Endothelial cell of umbilical vein (primary cell): ENCODE measurements around the gene MORN5. TPM values are rescaled to one million over a fixed set of nuclear protein-coding genes. Genes with fewer than 3 reads are reported as not detected.

Experiments used
- BruUV-seq: library from RNA; stranded (reverse); fragments of 400-500 nt; replicated peaks from 2 replicates; lab custom pipeline; 2021; lab: Mats Ljungman, UMichigan
- CTCF ChIA-PET: fragments of 300-600, 350-600 bp; sonication (Branson Sonifier 250); formaldehyde crosslinking; loops from one replicate; lab custom pipeline; 2021; ENCODE audit warnings: antibody characterized with exemption, inconsistent platforms; lab: Charles Lee
- POLR2A ChIA-PET: fragments of 300-600, 350-600 bp; sonication (Branson Sonifier 250); formaldehyde crosslinking; loops from one replicate; lab custom pipeline; 2021; ENCODE audit warnings: antibody characterized with exemption, inconsistent platforms; lab: Charles Lee
- DNase-seq: peaks from one replicate; pipeline ENCODE4 v3.0.0-alpha.2; 2011; ENCODE audit warnings: low read depth, low spot score
- FAIRE-seq: peaks from 2 replicates; lab custom pipeline; 2011; peaks lifted over from hg19 to GRCh38; lab: Jason Lieb, UNC
- H2AFZ ChIP-seq: 2 replicates; pipeline ENCODE4 v1.6.0; 2012; ENCODE audit warnings: low read depth, low read length, control low read depth, inconsistent platforms
- H3K27ac ChIP-seq: 2 replicates; pipeline ENCODE4 v1.5.1; 2011; ENCODE audit warnings: low read depth, mild to moderate bottlenecking, control low read depth, low read length, moderate library complexity; ENCODE audit not compliant: insufficient read depth
- H3K27me3 ChIP-seq, 2 experiments: 2 replicates each; pipeline versions ENCODE4 v1.6.0 to v1.6.1; 2011; ENCODE audit warnings: low read length in 2 of 2, mixed read lengths in 1 of 2; ENCODE audit not compliant: control insufficient read depth in 2 of 2, insufficient read depth in 2 of 2
- H3K36me3 ChIP-seq, 2 experiments: 2 replicates in 1 of 2; 3 replicates in 1 of 2; pipeline ENCODE4 v1.5.1; 2011; ENCODE audit warnings: low read length in 2 of 2, mild to moderate bottlenecking in 1 of 2, moderate library complexity in 1 of 2; ENCODE audit not compliant: control insufficient read depth in 2 of 2, insufficient read depth in 2 of 2; ENCODE audit errors: extremely low read depth in 1 of 2
- H3K4me1 ChIP-seq: 3 replicates; pipeline ENCODE4 v1.5.1; 2011; ENCODE audit warnings: mild to moderate bottlenecking, low read length; ENCODE audit not compliant: control insufficient read depth, insufficient read depth; ENCODE audit errors: extremely low read depth
- H3K4me2 ChIP-seq: 2 replicates; pipeline ENCODE4 v1.6.1; 2011; ENCODE audit warnings: low read length, control low read depth, mixed read lengths; ENCODE audit not compliant: insufficient read depth
- H3K4me3 ChIP-seq, 3 experiments: fragments of 200-600 bp in 1 of 3; sonication (generic), shearing (Covaris generic) in 1 of 3; replicated peaks in 1 of 3; 2 replicates each; pipeline ENCODE4 v1.5.1; 2011 to 2016; ENCODE audit warnings: control low read depth in 3 of 3, low read length in 3 of 3, mild to moderate bottlenecking in 2 of 3, inconsistent platforms in 1 of 3, low read depth in 1 of 3, moderate library complexity in 1 of 3; ENCODE audit not compliant: insufficient read depth in 1 of 3
- H3K79me2 ChIP-seq: 2 replicates; pipeline ENCODE4 v1.6.0; 2012; ENCODE audit warnings: low read length, inconsistent platforms; ENCODE audit not compliant: control insufficient read depth, insufficient read depth
- H3K9ac ChIP-seq: replicated peaks from 2 replicates; pipeline ENCODE3; 2011; ENCODE audit warnings: low read length, control low read depth; ENCODE audit not compliant: insufficient read depth; ENCODE audit errors: extremely low read depth
- H3K9me1 ChIP-seq: replicated peaks from 3 replicates; pipeline ENCODE4 v1.6.0; 2011; ENCODE audit warnings: mild to moderate bottlenecking, low read length; ENCODE audit not compliant: control insufficient read depth, insufficient read depth; ENCODE audit errors: extremely low read depth
- H3K9me3 ChIP-seq: replicated peaks from 2 replicates; pipeline ENCODE4 v1.5.1; 2012; ENCODE audit warnings: low read length, inconsistent platforms; ENCODE audit not compliant: control insufficient read depth, insufficient read depth
- H4K20me1 ChIP-seq: replicated peaks from 2 replicates; pipeline ENCODE3; 2011; ENCODE audit warnings: mild to moderate bottlenecking, low read length; ENCODE audit not compliant: control insufficient read depth, insufficient read depth; ENCODE audit errors: extremely low read depth
- EZH2 ChIP-seq: IDR thresholded peaks from 2 replicates; pipeline ENCODE4 v1.6.1; 2012; ENCODE audit warnings: borderline replicate concordance, low read depth, mild to moderate bottlenecking, moderate library complexity, low read length, inconsistent platforms; ENCODE audit not compliant: severe bottlenecking
- FOS ChIP-seq: IDR thresholded peaks from 2 replicates; pipeline ENCODE4 v1.6.1; 2011; ENCODE audit warnings: mild to moderate bottlenecking, low read length, moderate library complexity, borderline replicate concordance; ENCODE audit not compliant: insufficient read depth
- GATA2 ChIP-seq: IDR thresholded peaks from 2 replicates; pipeline ENCODE4 v1.7.0; 2011; ENCODE audit warnings: low read depth, mild to moderate bottlenecking, moderate library complexity, mixed read lengths, low read length; ENCODE audit not compliant: insufficient read length, insufficient read depth
- JUN ChIP-seq: IDR thresholded peaks from 2 replicates; pipeline ENCODE4 v1.6.1; 2011; ENCODE audit warnings: borderline replicate concordance, low read depth; ENCODE audit not compliant: insufficient read length, insufficient read depth
- MYC ChIP-seq: IDR thresholded peaks from one replicate; pipeline ENCODE4 v1.6.1; 2011; ENCODE audit warnings: mild to moderate bottlenecking, low read depth, low read length
- POLR2A ChIP-seq: IDR thresholded peaks from 2 replicates; pipeline ENCODE4 v1.6.1; 2012; ENCODE audit warnings: low read depth, mild to moderate bottlenecking, control low read depth, low read length
- POLR2AphosphoS5 ChIP-seq: IDR thresholded peaks from 2 replicates; pipeline ENCODE4 v1.6.1; 2012; ENCODE audit warnings: low read depth, mild to moderate bottlenecking, control low read depth, low read length, moderate library complexity; ENCODE audit not compliant: insufficient read depth
- dilution Hi-C: fragments of 300-500 bp; cut with MboI; formaldehyde crosslinking; loops from one replicate; pipeline ENCODE4 v1.15.0; 2019; ENCODE audit warnings: low sequenced_read_pairs; ENCODE audit not compliant: extremely low pct_ligation_motif_present
- intact Hi-C: fragments of 100-400 bp; cut with micrococcal nuclease; formaldehyde crosslinking; loops from one replicate; pipeline ENCODE4 v1.10.0; 2022
- polyA plus RNA-seq, 4 experiments: library from polyadenylated mRNA; depleted of rRNA in 3 of 4; stranded (reverse) in 3 of 4; unstranded in 1 of 4; fragments of >200 nt; gene quantifications; 2 replicates each; pipeline versions ENCODE4 v1.2.1 to v1.2.3, GENCODE V29; 2011 to 2012; ENCODE audit warnings: missing spikeins in 1 of 4
- total RNA-seq: library from RNA; stranded (reverse); gene quantifications from 2 replicates; pipeline ENCODE4 v1.2.3, GENCODE V29; 2021
- TF ChIP-seq, protein P1 (sequence below), 2 donors: IDR thresholded peaks; 1 replicate in 1 of 2; 2 replicates in 1 of 2; pipeline ENCODE4 v1.5.1; 2011; ENCODE audit warnings: low read length in 2 of 2, mild to moderate bottlenecking in 2 of 2, moderate library complexity in 2 of 2, control low read depth in 1 of 2, inconsistent platforms in 1 of 2, low read depth in 1 of 2; ENCODE audit not compliant: insufficient read depth in 1 of 2; ENCODE audit errors: extremely low read depth in 1 of 2
- TF ChIP-seq, protein P2 (sequence below): IDR thresholded peaks from 2 replicates; pipeline ENCODE4 v1.6.1; 2011; ENCODE audit not compliant: insufficient read depth, insufficient read length

The MORN5 gene
- total and polyA plus RNA-seq, 2 donors (not counting 3 experiments of a cell fraction or from before 2014, with no cell fraction given), result not detected

DNA sequence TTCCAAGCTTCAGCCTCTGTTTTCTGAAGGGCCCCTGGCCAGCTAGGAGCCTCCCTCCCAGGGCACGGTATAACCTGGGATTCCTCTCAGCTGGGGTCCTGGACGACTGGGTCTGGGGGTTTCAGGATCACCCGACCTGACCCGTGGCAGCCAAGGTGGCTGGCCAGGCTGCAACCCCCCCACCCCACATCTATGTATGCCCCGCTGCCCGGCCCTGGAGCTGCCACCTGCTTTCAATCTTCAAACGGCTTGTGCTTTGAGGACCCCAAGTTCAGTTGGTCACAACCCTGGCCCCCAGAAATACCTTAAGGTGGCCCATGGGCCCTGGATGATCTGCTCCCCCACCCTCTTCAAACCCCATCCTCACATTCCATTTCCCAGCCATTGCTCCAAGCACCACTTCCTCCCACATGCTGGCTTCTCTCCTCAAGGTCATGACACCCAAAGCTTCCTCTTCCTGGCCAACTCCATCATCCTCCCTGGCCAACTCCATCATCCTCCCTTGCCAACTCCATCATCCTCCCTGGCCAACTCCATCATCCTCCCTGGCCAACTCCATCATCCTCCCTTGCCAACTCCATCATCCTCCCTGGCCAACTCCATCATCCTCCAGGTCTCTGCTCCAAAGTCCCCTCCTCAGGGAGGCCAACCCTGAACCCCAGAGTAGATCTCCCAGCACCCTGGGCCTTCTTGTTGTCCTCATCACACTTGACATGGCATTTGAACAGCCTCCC lies 49.4 kb upstream of the MORN5 start:
- no peak overlapping the region for H3K4me2 ChIP-seq
- no peak for DNase-seq
- H2AFZ ChIP-seq, result no peak overlapping the region
- no peak for FAIRE-seq
- intact Hi-C loops (no loop called here), dilution Hi-C loops (loop anchor here (25.0 kb wide), 1 partner anchor 252 kb away; the partner anchor contains the start of gene PTGS1)
- ChIA-PET CTCF (interaction anchor here (1.3 to 4.7 kb wide), 2 partner anchors 12 to 15 kb away, joined by 3 to 53 read pairs; no protein-coding TSS in a partner anchor), POLR2A (no interaction called here)
- H3K27ac ChIP-seq, result no peak overlapping the region
- no peaks in the 10 kb centered on the region for H3K36me3 ChIP-seq
- H3K79me2 ChIP-seq, result no peaks in the 10 kb centered on the region
- H3K27me3 ChIP-seq, result peaks cover 0 to 2% of the 10 kb centered on the region in 2 experiments
- no peaks in the 10 kb centered on the region for H3K9me1 ChIP-seq
- no peaks in the 10 kb centered on the region for H3K4me1 ChIP-seq
- no peaks in the 10 kb centered on the region for H4K20me1 ChIP-seq
- no peaks in the 10 kb centered on the region for H3K9me3 ChIP-seq
- H3K4me3 ChIP-seq, result no peak overlapping the region
- no peak overlapping the region for H3K9ac ChIP-seq
- no peak for TF ChIP-seq POLR2AphosphoS5
- TF ChIP-seq JUN, result no peak
- TF ChIP-seq, protein P1, sequence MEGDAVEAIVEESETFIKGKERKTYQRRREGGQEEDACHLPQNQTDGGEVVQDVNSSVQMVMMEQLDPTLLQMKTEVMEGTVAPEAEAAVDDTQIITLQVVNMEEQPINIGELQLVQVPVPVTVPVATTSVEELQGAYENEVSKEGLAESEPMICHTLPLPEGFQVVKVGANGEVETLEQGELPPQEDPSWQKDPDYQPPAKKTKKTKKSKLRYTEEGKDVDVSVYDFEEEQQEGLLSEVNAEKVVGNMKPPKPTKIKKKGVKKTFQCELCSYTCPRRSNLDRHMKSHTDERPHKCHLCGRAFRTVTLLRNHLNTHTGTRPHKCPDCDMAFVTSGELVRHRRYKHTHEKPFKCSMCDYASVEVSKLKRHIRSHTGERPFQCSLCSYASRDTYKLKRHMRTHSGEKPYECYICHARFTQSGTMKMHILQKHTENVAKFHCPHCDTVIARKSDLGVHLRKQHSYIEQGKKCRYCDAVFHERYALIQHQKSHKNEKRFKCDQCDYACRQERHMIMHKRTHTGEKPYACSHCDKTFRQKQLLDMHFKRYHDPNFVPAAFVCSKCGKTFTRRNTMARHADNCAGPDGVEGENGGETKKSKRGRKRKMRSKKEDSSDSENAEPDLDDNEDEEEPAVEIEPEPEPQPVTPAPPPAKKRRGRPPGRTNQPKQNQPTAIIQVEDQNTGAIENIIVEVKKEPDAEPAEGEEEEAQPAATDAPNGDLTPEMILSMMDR (IDR thresholded peaks at IDR 0.05; ENCODE audit: extremely low read depth in 1 of 2, insufficient read depth in 1 of 2, low read depth in 1 of 2, low read length in 2 of 2), result no peak
- TF ChIP-seq MYC, result no peak
- no peak for TF ChIP-seq GATA2
- TF ChIP-seq FOS, result no peak
- TF ChIP-seq POLR2A, result no peak
- no peak for TF ChIP-seq EZH2
- TF ChIP-seq, protein P2, sequence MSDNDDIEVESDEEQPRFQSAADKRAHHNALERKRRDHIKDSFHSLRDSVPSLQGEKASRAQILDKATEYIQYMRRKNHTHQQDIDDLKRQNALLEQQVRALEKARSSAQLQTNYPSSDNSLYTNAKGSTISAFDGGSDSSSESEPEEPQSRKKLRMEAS, result no peak
- BruUV-seq, result no TSS peak
